Retinal pigment epithelial cell (primary cell): ENCODE results near the gene RGR.

Experiments
- DNase-seq: peaks from one replicate; pipeline ENCODE4 v3.0.0-alpha.2; 2010; ENCODE audit warnings: low read depth
- H3K4me3 ChIP-seq: 2 replicates; pipeline ENCODE4 v1.5.1; 2011; ENCODE audit warnings: mild to moderate bottlenecking, low read length, control low read depth, moderate library complexity
- CTCF ChIP-seq: conservative IDR thresholded peaks from 2 replicates; pipeline ENCODE4 v1.5.1; 2011; ENCODE audit warnings: low read depth, low read length, control low read depth, inconsistent platforms

RGR gene

DNA sequence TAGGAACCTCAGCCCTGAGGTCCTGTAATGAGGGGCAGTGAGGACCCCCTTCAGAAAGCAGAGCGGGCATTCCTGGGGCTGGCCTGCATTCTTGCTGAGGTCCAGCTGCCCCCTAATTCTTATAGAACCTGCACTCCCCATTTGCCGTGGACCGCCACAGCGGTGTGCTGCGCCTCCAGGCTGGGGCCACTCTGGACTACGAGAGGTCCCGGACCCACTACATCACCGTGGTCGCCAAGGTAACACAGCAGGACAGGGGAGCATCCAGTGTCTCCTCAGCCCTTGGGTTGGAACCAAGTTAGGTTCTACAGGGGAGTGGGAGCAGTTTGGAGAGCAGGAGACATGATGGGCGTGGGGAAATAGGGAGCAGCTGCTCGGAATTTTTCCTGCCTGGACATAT, 43.2 kb upstream of the RGR start:
- no peak for DNase-seq
- TF ChIP-seq CTCF, result no peak
- no peak overlapping the region for H3K4me3 ChIP-seq

DNA sequence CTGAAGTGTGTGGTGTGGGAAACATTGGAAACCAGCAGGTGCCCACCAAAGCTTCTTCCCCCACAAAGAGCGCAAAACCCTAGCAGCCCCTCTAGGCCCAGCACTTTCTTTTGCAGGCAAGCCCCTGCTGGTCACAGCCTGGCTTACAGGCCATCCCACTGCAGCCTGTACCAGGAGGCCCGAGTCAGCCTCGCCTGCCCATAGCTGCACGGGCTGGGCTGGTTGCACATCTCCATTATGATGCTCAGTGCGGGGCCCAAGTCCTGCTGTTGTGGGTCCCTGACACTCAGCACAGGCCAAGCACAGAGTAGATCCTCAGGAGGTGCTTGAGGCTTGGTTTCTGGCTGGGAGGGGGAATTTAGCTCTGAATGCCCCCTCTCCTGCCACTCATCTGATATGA, 42.5 kb upstream of the RGR start:
- no peak for TF ChIP-seq CTCF

DNA sequence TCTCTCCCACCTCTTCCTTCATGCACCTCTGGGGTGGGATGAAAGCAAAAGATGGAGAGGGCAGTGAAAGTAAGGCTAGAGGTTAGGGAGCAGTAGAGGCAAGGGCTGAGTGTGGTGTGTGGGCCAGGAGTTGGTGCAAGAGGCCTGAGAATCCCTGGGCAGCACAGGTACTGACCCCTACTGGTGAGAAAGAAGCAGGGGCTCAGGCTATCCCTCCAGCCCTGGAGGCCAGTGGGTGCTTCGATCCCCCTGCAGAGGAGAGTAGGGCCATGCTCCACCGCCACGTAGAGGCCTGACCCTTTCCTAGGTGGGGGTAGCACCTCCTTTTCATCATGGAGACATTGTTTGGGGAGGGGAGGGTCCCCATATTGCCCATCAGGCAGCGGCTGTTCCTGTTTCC, 40.7 kb upstream of the RGR start:
- DNase-seq, result no peak

More for the DNA sequence above, 42.5 kb upstream of the RGR start:
- H3K4me3 ChIP-seq, result no peak overlapping the region
- no peak for DNase-seq

GRCh38 chr10:84204610-84205009, 40.2 kb upstream of the RGR start:
- no peak overlapping the region for H3K4me3 ChIP-seq
- TF ChIP-seq CTCF, result no peak
- DNase-seq, result no peak

More for the DNA sequence above, 40.7 kb upstream of the RGR start:
- H3K4me3 ChIP-seq, result no peak overlapping the region
- peak; percentile 65 for TF ChIP-seq CTCF

- DNase-seq, result no peak
- peak; percentile 95 for TF ChIP-seq CTCF
- H3K4me3 ChIP-seq, result no peak overlapping the region
Measured at GRCh38 chr10:84205049-84205852, 39.6 kb upstream of the RGR start.

GRCh38 chr10:84205853-84206525, 38.9 kb upstream of the RGR start:
- H3K4me3 ChIP-seq, result no peak overlapping the region
- no peak for TF ChIP-seq CTCF
- DNase-seq, result no peak

- no peak for TF ChIP-seq CTCF
- DNase-seq, result no peak
Measured at GRCh38 chr10:84208023-84208422, 36.8 kb upstream of the RGR start.

More at GRCh38 chr10:84208023-84208422, 36.8 kb upstream of the RGR start:
- no peak overlapping the region for H3K4me3 ChIP-seq
